GM12878 (cell line): Measurements from ENCODE around the gene GALNTL6.

Source experiments
- EGR1 ChIP-seq, 2 experiments: IDR thresholded peaks; 1 replicate in 1 of 2; 2 replicates in 1 of 2; pipeline ENCODE4 v1.6.1; 2011 to 2012; ENCODE audit warnings: low read depth in 2 of 2, low read length in 2 of 2, borderline replicate concordance in 1 of 2, mild to moderate bottlenecking in 1 of 2, moderate library complexity in 1 of 2
- FOS ChIP-seq: IDR thresholded peaks from 3 replicates; pipeline ENCODE4 v1.6.1; 2011; ENCODE audit warnings: borderline replicate concordance; ENCODE audit not compliant: insufficient read length; ENCODE audit errors: extremely low read depth
- FOXM1 ChIP-seq: IDR thresholded peaks from 2 replicates; pipeline ENCODE4 v1.6.1; 2012; ENCODE audit warnings: low read depth, mild to moderate bottlenecking, inconsistent platforms, low read length, moderate library complexity
- NRF1 ChIP-seq: conservative IDR thresholded peaks from 2 replicates; pipeline ENCODE4 v1.6.1; 2011; ENCODE audit warnings: mild to moderate bottlenecking, low read depth, low read length, improper control_type of control experiment
- POLR2AphosphoS2 ChIP-seq: IDR thresholded peaks from 2 replicates; pipeline ENCODE4 v1.6.1; 2011; ENCODE audit warnings: low read depth, mild to moderate bottlenecking, low read length, improper control_type of control experiment, moderate library complexity
- RAD21 ChIP-seq: IDR thresholded peaks from 2 replicates; pipeline ENCODE4 v1.6.1; 2011; ENCODE audit warnings: mild to moderate bottlenecking, low read depth, low read length, moderate library complexity; ENCODE audit not compliant: insufficient read depth
- RAD51 ChIP-seq: fragments of 450-650 bp; IDR thresholded peaks from 2 replicates; pipeline ENCODE4 v1.6.1; 2016; ENCODE audit warnings: moderate library complexity, mild to moderate bottlenecking, inconsistent platforms
- TCF7 ChIP-seq: IDR thresholded peaks from 2 replicates; pipeline ENCODE4 v1.6.1; 2014; ENCODE audit warnings: antibody characterized with exemption, borderline replicate concordance
- WRNIP1 ChIP-seq: IDR thresholded peaks from 2 replicates; pipeline ENCODE4 v1.6.1; 2011; ENCODE audit warnings: low read depth, low read length, improper control_type of control experiment, borderline replicate concordance
- TF ChIP-seq, protein P1 (sequence below): IDR thresholded peaks from 2 replicates; pipeline ENCODE4 v1.6.1; 2011; ENCODE audit warnings: low read depth, mild to moderate bottlenecking, low read length, moderate library complexity, borderline replicate concordance; ENCODE audit errors: extremely low read depth
- TF ChIP-seq, protein P2 (sequence below): fragments of 450-650 bp; IDR thresholded peaks from 2 replicates; pipeline ENCODE4 v1.6.1; 2017; ENCODE audit warnings: mild to moderate bottlenecking, moderate library complexity
- TF ChIP-seq, protein P3 (sequence below), 3 experiments: IDR thresholded peaks in 2 of 3; conservative IDR thresholded peaks in 1 of 3; 2 replicates each; pipeline ENCODE4 v1.5.1; 2011; ENCODE audit warnings: low read depth in 3 of 3, low read length in 3 of 3, mild to moderate bottlenecking in 3 of 3, control low read depth in 2 of 3, moderate library complexity in 2 of 3, inconsistent platforms in 1 of 3, mixed read lengths in 1 of 3; ENCODE audit not compliant: control insufficient read depth in 2 of 3, insufficient read depth in 1 of 3; ENCODE audit errors: extremely low read depth in 1 of 3

DNA sequence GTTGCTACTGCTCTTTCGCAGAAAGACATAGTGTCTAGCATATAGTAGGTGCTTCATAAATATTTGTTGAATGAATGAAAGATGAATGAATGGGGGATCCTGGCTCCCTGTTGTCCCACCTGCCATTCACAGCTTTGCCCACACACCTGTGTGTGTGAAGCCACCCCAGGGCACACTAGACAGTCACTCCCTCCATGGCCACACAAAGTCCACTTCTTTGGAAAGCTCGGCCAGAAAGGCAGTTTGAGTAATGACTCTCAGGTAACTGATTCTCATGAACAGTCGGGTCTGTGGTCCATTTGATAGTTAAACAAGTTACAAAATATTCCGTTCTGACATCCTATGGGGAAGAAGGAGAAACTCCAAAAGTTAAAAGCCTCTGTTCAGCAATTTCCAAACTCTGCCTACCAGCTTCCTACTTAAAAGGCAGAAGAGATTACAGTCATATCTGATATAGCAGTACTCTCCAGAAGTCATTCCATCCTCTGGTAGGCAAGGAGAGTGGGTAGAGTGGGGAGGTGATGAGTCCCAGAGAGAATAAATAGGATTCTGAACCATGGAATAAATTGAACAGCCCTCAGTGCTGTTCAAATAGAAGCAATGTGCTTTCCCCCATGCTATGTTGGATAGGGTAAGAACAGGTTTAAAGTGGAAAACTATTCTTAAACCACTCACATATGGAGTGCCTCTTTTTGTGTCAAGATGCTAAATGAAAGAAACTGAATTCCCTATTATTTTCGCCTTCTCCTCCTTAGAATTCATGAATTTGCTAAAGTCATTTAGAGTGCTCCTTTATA lies 1150.5 kb downstream of the GALNTL6 start:
- TF ChIP-seq FOXM1 (no peak), NRF1 (no peak), EGR1 (IDR thresholded peaks at IDR 0.05; ENCODE audit: borderline replicate concordance in 1 of 2, low read depth in 2 of 2, low read length in 2 of 2) (no peak), TCF7 (no peak), WRNIP1 (no peak), RAD51 (no peak), POLR2AphosphoS2 (no peak), RAD21 (no peak), FOS (no peak)
- TF ChIP-seq, protein P1, sequence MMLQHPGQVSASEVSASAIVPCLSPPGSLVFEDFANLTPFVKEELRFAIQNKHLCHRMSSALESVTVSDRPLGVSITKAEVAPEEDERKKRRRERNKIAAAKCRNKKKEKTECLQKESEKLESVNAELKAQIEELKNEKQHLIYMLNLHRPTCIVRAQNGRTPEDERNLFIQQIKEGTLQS = no peak
- TF ChIP-seq, protein P2, sequence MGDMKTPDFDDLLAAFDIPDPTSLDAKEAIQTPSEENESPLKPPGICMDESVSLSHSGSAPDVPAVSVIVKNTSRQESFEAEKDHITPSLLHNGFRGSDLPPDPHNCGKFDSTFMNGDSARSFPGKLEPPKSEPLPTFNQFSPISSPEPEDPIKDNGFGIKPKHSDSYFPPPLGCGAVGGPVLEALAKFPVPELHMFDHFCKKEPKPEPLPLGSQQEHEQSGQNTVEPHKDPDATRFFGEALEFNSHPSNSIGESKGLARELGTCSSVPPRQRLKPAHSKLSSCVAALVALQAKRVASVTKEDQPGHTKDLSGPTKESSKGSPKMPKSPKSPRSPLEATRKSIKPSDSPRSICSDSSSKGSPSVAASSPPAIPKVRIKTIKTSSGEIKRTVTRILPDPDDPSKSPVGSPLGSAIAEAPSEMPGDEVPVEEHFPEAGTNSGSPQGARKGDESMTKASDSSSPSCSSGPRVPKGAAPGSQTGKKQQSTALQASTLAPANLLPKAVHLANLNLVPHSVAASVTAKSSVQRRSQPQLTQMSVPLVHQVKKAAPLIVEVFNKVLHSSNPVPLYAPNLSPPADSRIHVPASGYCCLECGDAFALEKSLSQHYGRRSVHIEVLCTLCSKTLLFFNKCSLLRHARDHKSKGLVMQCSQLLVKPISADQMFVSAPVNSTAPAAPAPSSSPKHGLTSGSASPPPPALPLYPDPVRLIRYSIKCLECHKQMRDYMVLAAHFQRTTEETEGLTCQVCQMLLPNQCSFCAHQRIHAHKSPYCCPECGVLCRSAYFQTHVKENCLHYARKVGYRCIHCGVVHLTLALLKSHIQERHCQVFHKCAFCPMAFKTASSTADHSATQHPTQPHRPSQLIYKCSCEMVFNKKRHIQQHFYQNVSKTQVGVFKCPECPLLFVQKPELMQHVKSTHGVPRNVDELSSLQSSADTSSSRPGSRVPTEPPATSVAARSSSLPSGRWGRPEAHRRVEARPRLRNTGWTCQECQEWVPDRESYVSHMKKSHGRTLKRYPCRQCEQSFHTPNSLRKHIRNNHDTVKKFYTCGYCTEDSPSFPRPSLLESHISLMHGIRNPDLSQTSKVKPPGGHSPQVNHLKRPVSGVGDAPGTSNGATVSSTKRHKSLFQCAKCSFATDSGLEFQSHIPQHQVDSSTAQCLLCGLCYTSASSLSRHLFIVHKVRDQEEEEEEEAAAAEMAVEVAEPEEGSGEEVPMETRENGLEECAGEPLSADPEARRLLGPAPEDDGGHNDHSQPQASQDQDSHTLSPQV = no peak
- TF ChIP-seq, protein P3, sequence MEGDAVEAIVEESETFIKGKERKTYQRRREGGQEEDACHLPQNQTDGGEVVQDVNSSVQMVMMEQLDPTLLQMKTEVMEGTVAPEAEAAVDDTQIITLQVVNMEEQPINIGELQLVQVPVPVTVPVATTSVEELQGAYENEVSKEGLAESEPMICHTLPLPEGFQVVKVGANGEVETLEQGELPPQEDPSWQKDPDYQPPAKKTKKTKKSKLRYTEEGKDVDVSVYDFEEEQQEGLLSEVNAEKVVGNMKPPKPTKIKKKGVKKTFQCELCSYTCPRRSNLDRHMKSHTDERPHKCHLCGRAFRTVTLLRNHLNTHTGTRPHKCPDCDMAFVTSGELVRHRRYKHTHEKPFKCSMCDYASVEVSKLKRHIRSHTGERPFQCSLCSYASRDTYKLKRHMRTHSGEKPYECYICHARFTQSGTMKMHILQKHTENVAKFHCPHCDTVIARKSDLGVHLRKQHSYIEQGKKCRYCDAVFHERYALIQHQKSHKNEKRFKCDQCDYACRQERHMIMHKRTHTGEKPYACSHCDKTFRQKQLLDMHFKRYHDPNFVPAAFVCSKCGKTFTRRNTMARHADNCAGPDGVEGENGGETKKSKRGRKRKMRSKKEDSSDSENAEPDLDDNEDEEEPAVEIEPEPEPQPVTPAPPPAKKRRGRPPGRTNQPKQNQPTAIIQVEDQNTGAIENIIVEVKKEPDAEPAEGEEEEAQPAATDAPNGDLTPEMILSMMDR (IDR thresholded peaks at IDR 0.05 in 2 of 3, conservative IDR thresholded peaks at IDR 0.05 in 1 of 3; ENCODE audit: control insufficient read depth in 2 of 3, extremely low read depth in 1 of 3, insufficient read depth in 1 of 3, low read depth in 3 of 3, low read length in 3 of 3) = no peak
